Esophagus muscularis mucosa (tissue), 2 donors: ENCODE results near the gene TEX44.

Experiments used
- POLR2A ChIP-seq: fragments of 450-650 bp; IDR thresholded peaks from one replicate; pipeline ENCODE4 v1.6.1; 2017; ENCODE audit warnings: antibody characterized with exemption, moderate library complexity, mild to moderate bottlenecking, low read depth
- POLR2AphosphoS5 ChIP-seq, 2 donors: sonication (generic); formaldehyde crosslinking; IDR thresholded peaks; one replicate each; pipeline ENCODE4 v1.6.1; 2017; ENCODE audit warnings: antibody characterized with exemption in 2 of 2

DNA sequence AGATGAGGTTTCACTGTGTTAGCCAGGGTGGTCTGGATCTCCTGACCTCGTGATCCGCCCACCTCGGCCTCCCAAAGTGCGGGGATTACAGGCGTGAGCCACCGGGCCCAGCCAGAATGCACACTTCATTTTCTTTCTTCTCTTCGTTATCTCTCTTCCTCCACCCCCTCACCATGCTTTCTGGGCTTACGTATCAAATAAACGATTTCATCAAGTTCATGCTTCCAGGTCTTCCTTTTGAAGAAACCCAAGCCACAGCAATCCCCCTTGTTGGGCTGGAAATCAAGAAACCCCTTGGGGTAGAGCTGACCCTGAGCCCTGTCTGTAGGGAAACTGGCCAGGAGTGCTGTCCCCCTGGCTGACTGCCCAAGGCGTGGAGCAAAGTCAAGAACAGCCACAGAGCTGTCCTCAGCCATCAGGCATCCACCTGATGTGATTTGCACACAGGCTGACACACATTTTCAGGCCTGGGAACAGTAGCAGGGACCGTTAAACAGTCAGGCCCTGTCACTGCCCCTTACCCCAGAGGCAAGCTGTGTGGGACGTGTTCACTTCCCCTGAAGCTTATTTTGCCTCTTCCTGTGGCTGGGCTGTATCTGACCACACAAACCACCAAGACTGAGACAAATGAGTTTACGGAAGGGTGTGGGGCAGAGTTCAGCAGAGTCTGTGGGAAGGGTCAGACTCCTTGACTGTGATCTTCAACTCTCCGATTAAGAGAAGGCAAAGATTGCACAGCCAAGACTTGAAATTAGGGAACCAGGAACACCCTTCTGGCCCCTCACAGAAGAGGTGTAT lies 47.4 kb upstream of the TEX44 start:
- TF ChIP-seq POLR2A (no peak), POLR2AphosphoS5 (IDR thresholded peaks at IDR 0.05) (no peak)
